ENCODE results near the gene ABCC1.

GRCh38 chr16:15953477-15953876, 4.1 kb downstream of the ABCC1 start:
- TF ChIP-seq CTCF (conservative IDR thresholded peaks at IDR 0.05; ENCODE audit: low read length) (no peak), EZH2phosphoT487 (IDR thresholded peaks at IDR 0.05; ENCODE audit: borderline replicate concordance) (no peak)

Data from Loucy (cell line).